H1 (cell line): ENCODE results near the gene C17orf100. TPM values are rescaled to one million over a fixed set of nuclear protein-coding genes. Genes with fewer than 3 reads are reported as not detected.

Experiments used
- CTCF ChIA-PET: fragments of 300-600 bp; sonication (Branson Sonifier 250); formaldehyde crosslinking; loops from one replicate; lab custom pipeline; 2021; ENCODE audit not compliant: partially characterized antibody; lab: Charles Lee
- POLR2A ChIA-PET: fragments of 300-600 bp; sonication (Branson Sonifier 250); formaldehyde crosslinking; loops from one replicate; lab custom pipeline; 2021; ENCODE audit warnings: inconsistent platforms; ENCODE audit not compliant: partially characterized antibody; lab: Charles Lee
- DNase-seq, 2 experiments: peaks; one replicate each; pipeline versions ENCODE4 v3.0.0 to v3.0.0-alpha.2; 2010 to 2022; ENCODE audit warnings: low spot score in 2 of 2, low read depth in 1 of 2, mixed read lengths in 1 of 2
- FAIRE-seq: peaks from 2 replicates; lab custom pipeline; 2011; peaks lifted over from hg19 to GRCh38; lab: Jason Lieb, UNC
- H2AFZ ChIP-seq: 2 replicates; pipeline ENCODE4 v1.8.1; 2012; ENCODE audit warnings: low read length, inconsistent platforms
- H2AK5ac ChIP-seq: 2 replicates; pipeline ENCODE4 v1.6.1; 2013; ENCODE audit warnings: low read depth, low read length
- H2BK120ac ChIP-seq: replicated peaks from 2 replicates; pipeline ENCODE3; 2013; ENCODE audit warnings: low read depth, low read length, inconsistent platforms
- H2BK12ac ChIP-seq: 2 replicates; pipeline ENCODE4 v1.6.1; 2013; ENCODE audit warnings: low read depth, low read length
- H2BK15ac ChIP-seq: 2 replicates; pipeline ENCODE4 v1.6.1; 2013; ENCODE audit warnings: low read length
- H2BK20ac ChIP-seq: 2 replicates; pipeline ENCODE4 v1.6.1; 2013; ENCODE audit warnings: low read length
- H2BK5ac ChIP-seq: 2 replicates; pipeline ENCODE4 v1.6.1; 2013; ENCODE audit warnings: low read depth, low read length
- H3K14ac ChIP-seq: 2 replicates; pipeline ENCODE4 v1.6.1; 2013; ENCODE audit warnings: inconsistent platforms; ENCODE audit not compliant: insufficient read length
- H3K18ac ChIP-seq: 2 replicates; pipeline ENCODE4 v1.6.1; 2013; ENCODE audit warnings: low read length; ENCODE audit errors: extremely low read depth
- H3K23ac ChIP-seq: 2 replicates; pipeline ENCODE4 v1.6.1; 2013; ENCODE audit warnings: inconsistent platforms; ENCODE audit not compliant: insufficient read length
- H3K23me2 ChIP-seq: 2 replicates; pipeline ENCODE4 v1.6.1; 2013; ENCODE audit warnings: low read depth, low read length
- H3K27ac ChIP-seq: 2 replicates; pipeline ENCODE4 v1.6.1; 2011; ENCODE audit warnings: low read depth, low read length, inconsistent platforms
- H3K27me3 ChIP-seq, 4 experiments: replicated peaks in 1 of 4; 1 replicate in 1 of 4; 2 replicates in 3 of 4; pipeline versions ENCODE4 v1.6.1 to v1.8.1; 2011 to 2013; ENCODE audit warnings: low read length in 3 of 4, mild to moderate bottlenecking in 3 of 4, inconsistent platforms in 2 of 4, mixed read lengths in 2 of 4, moderate library complexity in 1 of 4; ENCODE audit not compliant: control insufficient read depth in 3 of 4, insufficient read depth in 3 of 4; ENCODE audit errors: extremely low read depth in 1 of 4
- H3K36me3 ChIP-seq, 4 experiments: 2 replicates each; pipeline versions ENCODE4 v1.6.1 to v1.8.1; 2011 to 2013; ENCODE audit warnings: mild to moderate bottlenecking in 4 of 4, low read length in 3 of 4, moderate library complexity in 2 of 4, control low read depth in 1 of 4, inconsistent platforms in 1 of 4; ENCODE audit not compliant: insufficient read depth in 4 of 4, control insufficient read depth in 2 of 4
- H3K4ac ChIP-seq: replicated peaks from 2 replicates; pipeline ENCODE3; 2013; ENCODE audit warnings: low read length, low read depth, mixed read lengths, inconsistent platforms; ENCODE audit not compliant: insufficient read length
- H3K4me1 ChIP-seq, 4 experiments: replicated peaks in 1 of 4; 1 replicate in 1 of 4; 2 replicates in 3 of 4; pipeline versions ENCODE4 v1.6.1 to v1.8.1; 2011 to 2013; ENCODE audit warnings: low read length in 3 of 4, inconsistent platforms in 2 of 4, mixed read lengths in 1 of 4; ENCODE audit not compliant: insufficient read depth in 4 of 4, control insufficient read depth in 3 of 4
- H3K4me2 ChIP-seq, 2 experiments: 2 replicates each; pipeline versions ENCODE4 v1.6.1 to v1.8.1; 2011 to 2013; ENCODE audit warnings: low read depth in 2 of 2, low read length in 2 of 2, control low read depth in 1 of 2, inconsistent platforms in 1 of 2, mild to moderate bottlenecking in 1 of 2; ENCODE audit not compliant: insufficient read depth in 1 of 2
- H3K4me3 ChIP-seq, 4 experiments: fragments of 200-600, 300-600 bp in 1 of 4; sonication (generic), shearing (Covaris generic), sonication (Bioruptor Twin) in 1 of 4; 2 replicates each; pipeline versions ENCODE4 v1.5.1 to v1.8.1; 2011 to 2016; ENCODE audit warnings: low read length in 4 of 4, low read depth in 3 of 4, control low read depth in 2 of 4, inconsistent platforms in 2 of 4, mild to moderate bottlenecking in 2 of 4, mixed read lengths in 1 of 4, moderate library complexity in 1 of 4; ENCODE audit not compliant: insufficient read depth in 2 of 4; ENCODE audit errors: extremely low read depth in 1 of 4
- H3K56ac ChIP-seq: replicated peaks from 2 replicates; pipeline ENCODE3; 2013; ENCODE audit warnings: low read depth, mild to moderate bottlenecking, mixed read lengths, low read length, inconsistent platforms; ENCODE audit not compliant: insufficient read length
- H3K79me1 ChIP-seq: 2 replicates; pipeline ENCODE4 v1.6.1; 2013; ENCODE audit warnings: low read depth, low read length, control low read depth
- H3K79me2 ChIP-seq, 2 experiments: 2 replicates each; pipeline versions ENCODE4 v1.6.1 to v1.8.1; 2012 to 2013; ENCODE audit warnings: low read length in 2 of 2, mild to moderate bottlenecking in 2 of 2, inconsistent platforms in 1 of 2; ENCODE audit not compliant: insufficient read depth in 2 of 2, control insufficient read depth in 1 of 2
- H3K9ac ChIP-seq, 4 experiments: replicated peaks in 1 of 4; 1 replicate in 1 of 4; 2 replicates in 3 of 4; pipeline versions ENCODE4 v1.6.1 to v1.8.1; 2011 to 2013; ENCODE audit warnings: low read depth in 3 of 4, low read length in 3 of 4, control low read depth in 2 of 4, mild to moderate bottlenecking in 2 of 4, moderate library complexity in 2 of 4, inconsistent platforms in 1 of 4; ENCODE audit errors: extremely low read depth in 1 of 4
- H3K9me3 ChIP-seq, 2 experiments: 2 replicates each; pipeline versions ENCODE4 v1.6.1 to v1.8.1; 2012 to 2013; ENCODE audit warnings: mild to moderate bottlenecking in 2 of 2, moderate library complexity in 2 of 2, control low read depth in 1 of 2, inconsistent platforms in 1 of 2, low read depth in 1 of 2, low read length in 1 of 2, mixed read lengths in 1 of 2; ENCODE audit not compliant: insufficient read depth in 2 of 2
- H4K20me1 ChIP-seq, 2 experiments: replicated peaks in 1 of 2; 2 replicates each; pipeline versions ENCODE3 to v1.8.1; 2011 to 2013; ENCODE audit warnings: inconsistent platforms in 2 of 2, low read length in 2 of 2, mild to moderate bottlenecking in 1 of 2; ENCODE audit not compliant: insufficient read depth in 2 of 2, control insufficient read depth in 1 of 2
- H4K5ac ChIP-seq: 2 replicates; pipeline ENCODE4 v1.6.1; 2013; ENCODE audit warnings: low read length, low read depth, mixed read lengths, inconsistent platforms; ENCODE audit not compliant: insufficient read length
- H4K8ac ChIP-seq: 2 replicates; pipeline ENCODE4 v1.8.0; 2013; ENCODE audit warnings: mild to moderate bottlenecking, moderate library complexity, low read length, inconsistent platforms; ENCODE audit not compliant: insufficient read depth; ENCODE audit errors: extremely low read depth
- H4K91ac ChIP-seq: replicated peaks from 2 replicates; pipeline ENCODE3; 2013; ENCODE audit warnings: low read length, mixed read lengths, inconsistent platforms; ENCODE audit not compliant: insufficient read length
- CEBPB ChIP-seq: IDR thresholded peaks from 2 replicates; pipeline ENCODE4 v1.6.1; 2012; ENCODE audit warnings: low read depth, low read length
- CHD2 ChIP-seq: IDR thresholded peaks from 2 replicates; pipeline ENCODE4 v1.6.1; 2012; ENCODE audit warnings: low read length, improper control_type of control experiment
- CTBP2 ChIP-seq: IDR thresholded peaks from 2 replicates; pipeline ENCODE4 v1.7.0; 2011; ENCODE audit warnings: borderline replicate concordance, mild to moderate bottlenecking, moderate library complexity, mixed read lengths, low read length; ENCODE audit not compliant: insufficient read depth, insufficient read length
- EZH2 ChIP-seq: fragments of 200-600 bp; sonication (generic); IDR thresholded peaks from 2 replicates; pipeline ENCODE4 v1.7.1; 2012; ENCODE audit warnings: low read depth, mild to moderate bottlenecking, moderate library complexity, low read length, inconsistent platforms; ENCODE audit not compliant: severe bottlenecking
- FOSL1 ChIP-seq: IDR thresholded peaks from 2 replicates; pipeline ENCODE4 v1.6.1; 2011; ENCODE audit warnings: mild to moderate bottlenecking, low read depth, low read length, moderate library complexity; ENCODE audit not compliant: insufficient read depth
- KDM1A ChIP-seq: fragments of 200-600, 300-600 bp; sonication (generic); IDR thresholded peaks from 2 replicates; pipeline ENCODE4 v1.7.1; 2016; ENCODE audit warnings: mild to moderate bottlenecking, low read length, borderline replicate concordance
- MAX ChIP-seq: IDR thresholded peaks from 2 replicates; pipeline ENCODE4 v1.6.1; 2012; ENCODE audit warnings: inconsistent platforms
- RBBP5 ChIP-seq: IDR thresholded peaks from 2 replicates; pipeline ENCODE4 v1.7.1; 2012; ENCODE audit warnings: low read depth, mild to moderate bottlenecking, inconsistent platforms, low read length, moderate library complexity, borderline replicate concordance
- SP2 ChIP-seq: IDR thresholded peaks from 2 replicates; pipeline ENCODE4 v1.6.1; 2012; ENCODE audit warnings: mild to moderate bottlenecking, low read length, inconsistent platforms
- TBP ChIP-seq: IDR thresholded peaks from 2 replicates; pipeline ENCODE4 v1.6.1; 2011; ENCODE audit warnings: low read depth, low read length, improper control_type of control experiment
- WGBS, 2 experiments: shearing (Covaris generic) in 1 of 2; methylation state at CpG; one replicate each; pipeline versions ENCODE4 v1.1.6 to v1.1.7; 2013 to 2015; ENCODE audit warnings: low lambda C conversion rate in 2 of 2, mixed read lengths in 2 of 2, inconsistent platforms in 1 of 2, low coverage in 1 of 2, missing lambda C conversion rate in 1 of 2; ENCODE audit not compliant: insufficient replicate concordance in 2 of 2, insufficient coverage in 1 of 2, insufficient read length in 1 of 2; ENCODE audit errors: extremely low coverage in 1 of 2, missing lambda C conversion rate in 1 of 2; 5-methylcytosine and 5-hydroxymethylcytosine counted together
- polyA plus RNA-seq, 7 experiments: library from polyadenylated mRNA; depleted of rRNA in 3 of 7; stranded (reverse) in 5 of 7; unstranded in 2 of 7; fragments of >200 nt in 5 of 7; fragments of 200-250 nt in 2 of 7; gene quantifications; 1 replicate in 5 of 7; 2 replicates in 1 of 7; 4 replicates in 1 of 7; pipeline versions ENCODE4 v1.2.1 to v1.2.3, GENCODE V29; 2011 to 2013; ENCODE audit warnings: missing spikeins in 2 of 7, mixed read lengths in 2 of 7
- total RNA-seq: library from RNA; stranded (reverse); fragmentation: NEBNext Ultra II Directional; extraction: Animal tissue kit (Norgen Biotek cat#: 25700); gene quantifications from 2 replicates; pipeline ENCODE4 v1.2.1, GENCODE V29; 2021

Gene C17orf100
- total and polyA plus RNA-seq, 2 of the 8 experiments (the other 6 are each of a cell fraction or from before 2014, with no cell fraction given): 2.1 to 2.8 TPM

GRCh38 chr17:6630390-6630789 is 21.2 kb upstream of the C17orf100 start:
- H3K4me2 ChIP-seq: no peak overlapping the region
- H3K36me3 ChIP-seq: peaks cover 15 to 41% (median 36%) of the 10 kb centered on the region in 4 experiments

More at GRCh38 chr17:6630390-6630789, 21.2 kb upstream of the C17orf100 start:
- Histone ChIP-seq H2BK5ac (no peak overlapping the region), H2BK20ac (no peak overlapping the region), H3K4ac (no peak overlapping the region), H3K56ac (no peak overlapping the region), H3K4me1 (no peaks in the 10 kb centered on the region), H3K27me3 (no peaks in the 10 kb centered on the region), H3K27ac (no peak overlapping the region), H4K91ac (no peak overlapping the region), H2AFZ (no peak overlapping the region), H4K8ac (no peak overlapping the region), H3K14ac (no peak overlapping the region), H2BK120ac (no peak overlapping the region), H3K79me1 (no peaks in the 10 kb centered on the region), H4K5ac (no peak overlapping the region), H3K9me3 (no peaks in the 10 kb centered on the region), H2BK15ac (no peak overlapping the region), H3K23ac (no peak overlapping the region), H2AK5ac (no peak overlapping the region), H3K79me2 (0 out of 4 replicates have a peak, but pooled peaks cover 0 to 4% of the 10 kb centered on the region in 2 experiments), H3K9ac (no peak overlapping the region), H3K18ac (no peak overlapping the region), H3K4me3 (no peak overlapping the region), H2BK12ac (no peak overlapping the region), H4K20me1 (peaks cover 0 to 1% of the 10 kb centered on the region in 2 experiments), H3K23me2 (no peaks in the 10 kb centered on the region)
- no peak for DNase-seq
- TF ChIP-seq CTBP2 (no peak), SP2 (no peak), FOSL1 (no peak), MAX (no peak), KDM1A (no peak), CEBPB (no peak), TBP (no peak), CHD2 (no peak), RBBP5 (no peak), EZH2 (no peak)
- 72% methylated on average over 1 of the region's 1 CpG; no CpG with 5 or more reads in 1 of the 2 experiments for WGBS, 2 experiments
- no peak for FAIRE-seq
- POLR2A ChIA-PET: no interaction called here
- CTCF ChIA-PET: no interaction called here
